HepG2 (cell line): ENCODE measurements around the gene RPH3AL. TPM values are rescaled to one million over a fixed set of nuclear protein-coding genes. Genes with fewer than 3 reads are reported as not detected.

Experiments used
- ARID5B ChIP-seq: IDR thresholded peaks from 2 replicates; pipeline ENCODE4 v1.4.0; 2020; ENCODE audit warnings: mild to moderate bottlenecking, missing genetic modification reagents
- ATF4 ChIP-seq, 2 experiments: fragments of 450-650 bp in 1 of 2; sonication (generic) in 1 of 2; formaldehyde crosslinking; IDR thresholded peaks; 2 replicates each; pipeline versions ENCODE4 v1.5.0 to v1.8.0; 2020 to 2022; ENCODE audit warnings: mild to moderate bottlenecking in 1 of 2, missing genetic modification reagents in 1 of 2
- HNF4G ChIP-seq, 2 experiments: sonication (generic) in 1 of 2; formaldehyde crosslinking in 1 of 2; IDR thresholded peaks; 2 replicates each; pipeline versions ENCODE4 v1.4.0 to v1.6.1; 2011 to 2020; ENCODE audit warnings: borderline replicate concordance in 2 of 2, low read depth in 2 of 2, mild to moderate bottlenecking in 2 of 2, low read length in 1 of 2, missing genetic modification reagents in 1 of 2, moderate library complexity in 1 of 2
- KAT8 ChIP-seq: IDR thresholded peaks from 2 replicates; pipeline ENCODE4 v1.6.1; 2016; ENCODE audit warnings: missing genetic modification reagents, missing compliant biosample characterization
- SSRP1 ChIP-seq: IDR thresholded peaks from 2 replicates; pipeline ENCODE4 v1.6.1; 2016; ENCODE audit warnings: control low read depth
- TCF12 ChIP-seq, 2 experiments: fragments of 450-650 bp in 1 of 2; sonication (generic) in 1 of 2; formaldehyde crosslinking in 1 of 2; IDR thresholded peaks; 2 replicates each; pipeline versions ENCODE4 v1.6.1 to v1.8.0; 2017 to 2022; ENCODE audit warnings: antibody characterized with exemption in 1 of 2, mild to moderate bottlenecking in 1 of 2, missing genetic modification reagents in 1 of 2, moderate library complexity in 1 of 2
- U2AF2 ChIP-seq: fragments of 200-400 bp; formaldehyde crosslinking; IDR thresholded peaks from 2 replicates; pipeline ENCODE4 v1.6.1; 2017; ENCODE audit warnings: low read depth, mild to moderate bottlenecking, low read length
- ZNF317 ChIP-seq: sonication (generic); formaldehyde crosslinking; IDR thresholded peaks from 2 replicates; pipeline ENCODE4 v1.5.0; 2020; ENCODE audit warnings: mild to moderate bottlenecking, missing genetic modification reagents
- ZNF329 ChIP-seq: sonication (generic); formaldehyde crosslinking; IDR thresholded peaks from 2 replicates; pipeline ENCODE4 v1.9.0; 2021; ENCODE audit warnings: low read depth, mild to moderate bottlenecking, missing genetic modification reagents
- ZNF558 ChIP-seq: sonication (generic); formaldehyde crosslinking; IDR thresholded peaks from 2 replicates; pipeline ENCODE4 v1.9.0; 2022; ENCODE audit warnings: mild to moderate bottlenecking, missing genetic modification reagents, borderline replicate concordance
- ZNF816 ChIP-seq: sonication (generic); formaldehyde crosslinking; IDR thresholded peaks from 2 replicates; pipeline ENCODE4 v1.8.0; 2022; ENCODE audit warnings: missing genetic modification reagents, mild to moderate bottlenecking, borderline replicate concordance
- polyA plus RNA-seq, 8 experiments: library from polyadenylated mRNA; depleted of rRNA in 3 of 8; stranded (reverse) in 7 of 8; unstranded in 1 of 8; fragments of >200 nt; fragmentation: Illumina TruSeq in 4 of 8; extraction: Trizol in 4 of 8; gene quantifications; 2 replicates each; pipeline versions ENCODE4 v1.2.1 to v1.2.3, GENCODE V29; 2011 to 2016; ENCODE audit warnings: low read depth in 4 of 8, missing spikeins in 1 of 8, mixed read lengths in 1 of 8; ENCODE audit not compliant: insufficient read depth in 1 of 8
- total RNA-seq, 5 experiments: library from RNA; depleted of rRNA; stranded (reverse); fragments of >200 nt; fragmentation: Illumina TruSeq; extraction: Trizol; gene quantifications; 2 replicates each; pipeline ENCODE4 v1.2.3, GENCODE V29; 2016; ENCODE audit warnings: low read depth in 1 of 5
- TF ChIP-seq, protein P1 (sequence below): sonication (generic); formaldehyde crosslinking; IDR thresholded peaks from 2 replicates; pipeline ENCODE4 v1.5.0; 2020; ENCODE audit warnings: missing genetic modification reagents
- TF ChIP-seq, protein P2 (sequence below): sonication (generic); formaldehyde crosslinking; IDR thresholded peaks from 2 replicates; pipeline ENCODE4 v1.5.1; 2020; ENCODE audit warnings: mild to moderate bottlenecking, missing genetic modification reagents, borderline replicate concordance
- TF ChIP-seq, protein P3 (sequence below): IDR thresholded peaks from 2 replicates; pipeline ENCODE4 v1.6.1; 2016; ENCODE audit warnings: low read depth
- TF ChIP-seq, protein P4 (sequence below): sonication (generic); formaldehyde crosslinking; IDR thresholded peaks from 2 replicates; pipeline ENCODE4 v1.9.0; 2021; ENCODE audit warnings: missing genetic modification reagents, borderline replicate concordance

RPH3AL gene
- total and polyA plus RNA-seq, 2 of the 13 experiments (the other 11 are each of a cell fraction or from before 2014, with no cell fraction given), result 7.8 to 16.4 TPM

- TF ChIP-seq, protein P1, sequence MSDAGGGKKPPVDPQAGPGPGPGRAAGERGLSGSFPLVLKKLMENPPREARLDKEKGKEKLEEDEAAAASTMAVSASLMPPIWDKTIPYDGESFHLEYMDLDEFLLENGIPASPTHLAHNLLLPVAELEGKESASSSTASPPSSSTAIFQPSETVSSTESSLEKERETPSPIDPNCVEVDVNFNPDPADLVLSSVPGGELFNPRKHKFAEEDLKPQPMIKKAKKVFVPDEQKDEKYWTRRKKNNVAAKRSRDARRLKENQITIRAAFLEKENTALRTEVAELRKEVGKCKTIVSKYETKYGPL (CRISPR knock-in tag), result 0 out of 2 replicates have a peak, but pooled peaks have one; percentile 43
- TF ChIP-seq ATF4 (CRISPR knock-in tag; IDR thresholded peaks at IDR 0.05) (peak in 1 of 2 experiments; percentile 95; a peak in 2 of 4 replicates), ZNF558 (CRISPR knock-in tag) (no peak), HNF4G (IDR thresholded peaks at IDR 0.05; ENCODE audit: borderline replicate concordance, low read depth, low read length) (no peak), HNF4G (CRISPR knock-in tag; IDR thresholded peaks at IDR 0.05; ENCODE audit: borderline replicate concordance, low read depth) (no peak), U2AF2 (no peak), ZNF816 (CRISPR knock-in tag) (no peak), KAT8 (CRISPR knock-in tag) (no peak), ZNF329 (CRISPR knock-in tag) (no peak), SSRP1 (no peak), TCF12 (IDR thresholded peaks at IDR 0.05) (no peak), TCF12 (CRISPR knock-in tag; IDR thresholded peaks at IDR 0.05) (no peak), ZNF317 (CRISPR knock-in tag) (no peak), ARID5B (CRISPR knock-in tag) (peak; percentile 50)
- TF ChIP-seq, protein P2, sequence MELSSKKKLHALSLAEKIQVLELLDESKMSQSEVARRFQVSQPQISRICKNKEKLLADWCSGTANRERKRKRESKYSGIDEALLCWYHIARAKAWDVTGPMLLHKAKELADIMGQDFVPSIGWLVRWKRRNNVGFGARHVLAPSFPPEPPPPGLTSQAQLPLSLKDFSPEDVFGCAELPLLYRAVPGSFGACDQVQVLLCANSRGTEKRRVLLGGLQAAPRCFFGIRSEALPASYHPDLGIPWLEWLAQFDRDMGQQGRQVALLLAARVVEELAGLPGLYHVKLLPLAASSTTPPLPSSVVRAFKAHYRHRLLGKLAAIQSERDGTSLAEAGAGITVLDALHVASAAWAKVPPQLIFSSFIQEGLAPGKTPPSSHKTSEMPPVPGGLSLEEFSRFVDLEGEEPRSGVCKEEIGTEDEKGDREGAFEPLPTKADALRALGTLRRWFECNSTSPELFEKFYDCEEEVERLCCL (CRISPR knock-in tag), result no peak
- TF ChIP-seq, protein P3, sequence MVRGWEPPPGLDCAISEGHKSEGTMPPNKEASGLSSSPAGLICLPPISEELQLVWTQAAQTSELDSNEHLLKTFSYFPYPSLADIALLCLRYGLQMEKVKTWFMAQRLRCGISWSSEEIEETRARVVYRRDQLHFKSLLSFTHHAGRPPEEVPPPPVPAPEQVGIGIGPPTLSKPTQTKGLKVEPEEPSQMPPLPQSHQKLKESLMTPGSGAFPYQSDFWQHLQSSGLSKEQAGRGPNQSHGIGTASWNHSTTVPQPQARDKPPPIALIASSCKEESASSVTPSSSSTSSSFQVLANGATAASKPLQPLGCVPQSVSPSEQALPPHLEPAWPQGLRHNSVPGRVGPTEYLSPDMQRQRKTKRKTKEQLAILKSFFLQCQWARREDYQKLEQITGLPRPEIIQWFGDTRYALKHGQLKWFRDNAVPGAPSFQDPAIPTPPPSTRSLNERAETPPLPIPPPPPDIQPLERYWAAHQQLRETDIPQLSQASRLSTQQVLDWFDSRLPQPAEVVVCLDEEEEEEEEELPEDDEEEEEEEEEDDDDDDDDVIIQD, result no peak
- TF ChIP-seq, protein P4, sequence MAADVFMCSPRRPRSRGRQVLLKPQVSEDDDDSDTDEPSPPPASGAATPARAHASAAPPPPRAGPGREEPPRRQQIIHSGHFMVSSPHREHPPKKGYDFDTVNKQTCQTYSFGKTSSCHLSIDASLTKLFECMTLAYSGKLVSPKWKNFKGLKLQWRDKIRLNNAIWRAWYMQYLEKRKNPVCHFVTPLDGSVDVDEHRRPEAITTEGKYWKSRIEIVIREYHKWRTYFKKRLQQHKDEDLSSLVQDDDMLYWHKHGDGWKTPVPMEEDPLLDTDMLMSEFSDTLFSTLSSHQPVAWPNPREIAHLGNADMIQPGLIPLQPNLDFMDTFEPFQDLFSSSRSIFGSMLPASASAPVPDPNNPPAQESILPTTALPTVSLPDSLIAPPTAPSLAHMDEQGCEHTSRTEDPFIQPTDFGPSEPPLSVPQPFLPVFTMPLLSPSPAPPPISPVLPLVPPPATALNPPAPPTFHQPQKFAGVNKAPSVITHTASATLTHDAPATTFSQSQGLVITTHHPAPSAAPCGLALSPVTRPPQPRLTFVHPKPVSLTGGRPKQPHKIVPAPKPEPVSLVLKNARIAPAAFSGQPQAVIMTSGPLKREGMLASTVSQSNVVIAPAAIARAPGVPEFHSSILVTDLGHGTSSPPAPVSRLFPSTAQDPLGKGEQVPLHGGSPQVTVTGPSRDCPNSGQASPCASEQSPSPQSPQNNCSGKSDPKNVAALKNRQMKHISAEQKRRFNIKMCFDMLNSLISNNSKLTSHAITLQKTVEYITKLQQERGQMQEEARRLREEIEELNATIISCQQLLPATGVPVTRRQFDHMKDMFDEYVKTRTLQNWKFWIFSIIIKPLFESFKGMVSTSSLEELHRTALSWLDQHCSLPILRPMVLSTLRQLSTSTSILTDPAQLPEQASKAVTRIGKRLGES (CRISPR knock-in tag), result no peak
Observed at GRCh38 chr17:282000-282911, 70.4 kb downstream of the RPH3AL start (continued).
